DOHH2 (cell line): ENCODE measurements around the gene JOSD1.

ENCODE experiments used
- CTCF ChIP-seq: fragments of 200-600 bp; sonication (generic); IDR thresholded peaks from one replicate; pipeline ENCODE4 v1.5.1; 2014; ENCODE audit warnings: antibody characterized with exemption, mild to moderate bottlenecking, low read depth, low read length; ENCODE audit not compliant: poor library complexity, severe bottlenecking
- EZH2phosphoT487 ChIP-seq: fragments of 200-600 bp; sonication (generic); IDR thresholded peaks from 2 replicates; pipeline ENCODE4 v1.6.1; 2017; ENCODE audit warnings: borderline replicate concordance, mild to moderate bottlenecking, antibody characterized with exemption, low read length, moderate library complexity, mixed read lengths

- TF ChIP-seq EZH2phosphoT487 = no peak
- no peak for TF ChIP-seq CTCF
Measured at GRCh38 chr22:38710866-38711265, 10.1 kb upstream of the JOSD1 start.
